ENCODE measurements around the gene H2AZ2.
"Not testable (repeated sequence)": the region's sequence is repeated elsewhere in the genome, so short reads cannot be mapped to it uniquely, and the experiment has no call there.

The H2AZ2 gene

DNA sequence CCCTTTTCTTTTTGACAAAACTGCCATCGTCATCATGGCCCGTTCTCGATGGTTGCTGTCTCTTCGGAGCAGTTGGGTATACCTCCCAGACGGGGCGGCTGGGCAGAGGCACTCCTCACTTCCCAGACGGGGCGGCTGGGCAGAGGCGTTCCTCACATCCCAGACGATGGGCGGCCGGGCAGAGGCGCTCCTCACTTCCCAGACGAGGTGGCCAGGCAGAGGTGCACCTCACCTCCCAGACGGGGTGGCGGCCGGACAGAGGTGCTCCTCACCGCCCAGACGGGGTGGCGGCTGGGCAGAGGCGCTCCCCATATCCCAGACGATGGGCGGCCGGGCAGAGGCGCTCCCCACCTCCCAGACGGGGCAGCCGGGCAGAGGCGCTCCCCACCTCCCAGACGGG, 22.9 kb upstream of the H2AZ2 start:
- not testable (repeated sequence) for DNase-seq (ENCODE audit: low spot score)

GRCh38 chr7:44870336-44870735, 22.4 kb upstream of the H2AZ2 start:
- DNase-seq (ENCODE audit: low spot score): not testable (repeated sequence)

DNA sequence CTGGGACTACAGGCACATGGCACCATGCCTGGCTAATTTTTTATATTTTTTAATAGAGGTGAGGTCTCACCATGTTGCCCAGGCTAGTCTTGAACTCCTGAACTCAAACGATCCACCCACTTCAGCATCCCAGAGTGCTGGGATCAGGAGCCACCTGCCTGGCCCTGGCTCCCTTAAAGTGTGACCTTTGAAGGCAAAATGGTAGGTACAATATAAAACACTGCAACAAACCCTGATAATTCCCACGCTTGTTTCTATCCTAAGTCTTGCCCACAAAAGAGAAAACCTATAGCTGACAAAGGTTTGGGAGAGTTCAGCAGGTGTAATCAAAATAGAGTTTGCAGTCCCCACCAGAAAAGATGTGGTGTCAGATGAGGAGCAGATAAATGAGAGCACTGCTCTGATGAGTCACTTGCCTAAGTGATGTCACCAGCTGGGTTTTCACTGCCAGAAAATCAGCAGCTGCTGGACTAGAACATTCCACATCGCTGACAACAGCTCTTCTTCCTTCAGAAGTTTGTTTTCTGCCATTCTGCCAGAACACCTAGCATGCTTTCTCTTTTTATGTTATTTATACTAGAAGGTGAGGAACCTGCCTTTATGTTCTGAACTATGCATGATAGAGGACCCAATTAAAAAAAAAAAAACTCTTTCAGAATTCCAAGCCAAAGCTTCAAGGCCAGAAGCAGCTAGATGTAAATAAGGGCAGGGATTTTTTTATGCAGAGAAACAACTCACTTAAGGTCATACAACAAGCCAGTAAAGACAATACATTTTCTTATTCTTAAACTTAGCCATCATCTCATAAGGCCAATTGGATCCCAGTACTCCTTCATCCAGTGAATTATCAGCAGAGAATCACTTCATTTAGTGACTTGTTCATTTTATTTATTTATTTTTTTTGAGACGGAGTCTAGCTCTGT, 19.4 kb upstream of the H2AZ2 start:
- DNase-seq (ENCODE audit: low spot score): no peak

GRCh38 chr7:44861949-44862348, 14.1 kb upstream of the H2AZ2 start:
- DNase-seq (ENCODE audit: low spot score): not testable (repeated sequence)

DNA sequence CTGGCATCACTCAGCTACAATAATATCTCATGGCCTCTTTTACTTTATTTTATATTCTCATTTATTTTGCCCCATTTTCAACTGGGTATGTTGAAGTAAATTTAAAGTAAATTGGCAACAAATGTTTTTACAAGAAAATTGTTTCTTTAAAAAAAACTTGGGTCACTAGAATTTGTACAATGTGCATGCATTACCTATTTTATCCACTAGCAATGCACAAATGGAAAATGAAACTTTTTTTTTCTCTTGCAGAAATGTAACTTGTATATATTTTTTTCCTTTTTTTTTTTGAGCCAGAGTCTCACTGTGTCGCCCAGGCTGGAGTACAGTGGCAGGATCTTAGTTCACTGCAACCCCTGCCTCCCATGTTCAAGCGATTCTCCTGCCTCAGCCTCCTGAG, 10.3 kb upstream of the H2AZ2 start:
- DNase-seq (ENCODE audit: low spot score): no peak

GRCh38 chr7:44854644-44855364, 6.9 kb upstream of the H2AZ2 start:
- DNase-seq (ENCODE audit: low spot score): no peak

DNA sequence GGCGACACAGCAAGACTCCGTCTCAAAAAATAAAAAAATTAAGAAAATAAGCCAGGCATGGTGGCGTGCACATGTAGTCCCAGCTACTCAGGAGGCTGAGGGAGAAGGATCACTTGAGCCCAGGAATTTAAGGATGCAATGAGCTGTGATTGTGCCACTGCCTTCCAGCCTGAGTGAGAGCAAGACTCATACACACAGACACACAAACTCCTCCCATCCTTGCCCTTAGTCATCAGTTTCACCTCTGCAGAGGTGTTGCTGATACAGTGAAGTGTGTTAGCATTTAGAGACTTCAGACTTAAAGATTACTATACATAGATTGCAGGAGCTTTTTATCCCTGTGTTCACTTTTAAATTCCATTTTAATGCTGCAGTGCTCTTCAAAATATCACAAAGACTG, 5.5 kb upstream of the H2AZ2 start:
- DNase-seq (ENCODE audit: low spot score): no peak

- DNase-seq (ENCODE audit: low spot score): no peak
Measured at GRCh38 chr7:44852590-44852989, 4.7 kb upstream of the H2AZ2 start.

DNA sequence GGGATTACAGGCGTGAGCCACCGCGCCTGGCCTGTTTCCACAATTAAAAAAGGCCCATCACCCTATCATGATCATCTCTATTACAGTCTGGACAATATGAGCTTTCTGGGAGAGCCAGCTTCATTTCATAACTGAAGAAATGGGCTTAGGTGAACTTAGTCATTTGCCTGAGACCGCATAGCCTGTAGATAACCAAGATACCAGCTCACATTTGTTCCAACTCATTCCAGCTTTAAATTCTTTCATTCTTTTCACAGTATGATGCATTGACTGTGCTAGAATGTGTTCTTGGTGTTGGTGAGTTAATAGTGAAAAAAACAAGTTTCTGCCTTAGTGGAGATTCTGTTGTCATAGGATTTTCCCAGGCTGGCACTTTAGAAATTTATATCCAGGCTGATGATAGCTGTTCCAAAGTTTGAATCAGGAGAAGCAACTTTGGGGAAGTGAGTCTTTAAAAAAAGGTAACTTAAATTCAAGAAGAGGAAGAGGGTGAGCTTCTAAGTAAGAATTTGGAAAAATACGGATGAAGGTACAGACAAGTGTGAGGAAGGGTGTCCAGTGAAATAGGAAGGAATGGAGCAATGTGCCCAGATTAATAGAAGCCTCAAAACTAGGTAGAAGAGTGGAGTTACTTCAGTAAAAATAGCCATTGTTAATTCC, 2.1 kb upstream of the H2AZ2 start:
- no peak for DNase-seq (ENCODE audit: low spot score)

DNA sequence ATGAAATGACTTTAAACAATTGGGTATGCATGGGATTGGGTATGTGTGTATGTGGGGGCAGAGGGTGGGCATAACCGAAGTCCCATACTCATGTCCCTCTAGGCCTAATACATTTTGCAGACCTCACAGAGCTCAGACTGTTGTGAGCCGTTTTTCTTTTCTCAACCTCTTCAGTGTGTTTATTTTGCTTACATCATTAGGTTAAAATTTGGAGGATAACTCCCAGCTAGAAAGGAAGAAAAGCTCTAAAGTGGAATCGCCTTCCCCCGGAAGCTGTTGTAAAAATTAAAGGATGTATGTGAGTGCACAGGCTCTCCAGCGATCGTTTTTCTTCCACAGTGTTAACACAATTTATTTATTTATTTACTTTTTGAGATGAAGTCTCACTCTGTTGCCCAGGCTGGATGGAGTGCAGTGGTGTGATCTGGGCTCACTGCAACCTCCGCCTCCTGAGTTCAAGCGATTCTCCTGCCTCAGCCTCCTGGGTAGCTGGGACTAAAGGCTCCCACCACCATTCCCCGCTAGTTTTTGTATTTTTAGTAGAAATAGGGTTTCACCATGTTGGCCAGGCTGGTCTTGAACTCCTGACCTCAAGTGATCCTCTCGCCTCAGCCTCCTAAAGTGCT, 1.5 kb upstream of the H2AZ2 start:
- no peak for DNase-seq (ENCODE audit: low spot score)

DNA sequence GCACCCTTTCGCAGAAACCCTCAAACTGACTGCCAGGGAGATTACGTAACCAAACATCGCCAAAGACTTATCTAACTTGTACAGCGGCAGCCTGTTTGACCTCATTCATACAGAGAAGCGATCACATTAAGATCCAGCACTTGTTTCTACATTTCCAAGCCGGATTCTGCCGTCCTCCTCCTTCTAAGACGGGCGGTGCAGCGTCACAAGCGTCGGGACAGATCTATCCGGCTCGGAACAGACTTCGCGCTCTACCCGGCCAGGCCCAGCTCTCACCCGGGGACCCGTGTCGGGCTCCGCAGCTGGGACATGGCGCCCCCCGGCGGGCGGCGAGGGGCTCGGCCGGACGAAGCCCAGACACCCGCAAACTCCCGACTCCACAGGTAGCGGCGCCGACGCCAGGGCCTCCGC, 373 bp downstream of the H2AZ2 start:
- DNase-seq (ENCODE audit: low spot score): peak; percentile 90

- DNase-seq (ENCODE audit: low spot score): no peak
Measured at GRCh38 chr7:44846816-44847508, 925 bp downstream of the H2AZ2 start.

- not testable (repeated sequence) for DNase-seq (ENCODE audit: low spot score)
Measured at GRCh38 chr7:44846390-44846789, 1.5 kb downstream of the H2AZ2 start.

DNA sequence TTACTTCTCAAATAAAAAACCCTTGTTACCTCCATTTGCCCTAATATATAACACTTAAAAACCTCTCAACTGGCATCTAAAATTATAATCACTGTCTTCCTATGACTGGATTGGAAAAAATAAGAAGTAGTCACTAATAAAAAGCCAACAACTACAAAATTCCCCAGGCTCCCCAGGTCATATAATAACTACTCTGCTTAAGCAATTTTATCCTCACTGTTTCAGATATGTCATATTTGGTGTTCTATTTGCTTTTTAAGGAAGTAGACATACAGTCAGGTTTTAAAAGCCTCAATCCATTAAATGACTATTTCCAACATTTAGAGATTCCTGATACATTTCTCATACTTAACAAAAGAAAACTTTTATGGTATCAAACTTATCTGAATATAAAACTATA, 2.4 kb downstream of the H2AZ2 start:
- DNase-seq (ENCODE audit: low spot score): no peak

- DNase-seq (ENCODE audit: low spot score): not testable (repeated sequence)
Measured at GRCh38 chr7:44843440-44843839, 4.4 kb downstream of the H2AZ2 start.

DNA sequence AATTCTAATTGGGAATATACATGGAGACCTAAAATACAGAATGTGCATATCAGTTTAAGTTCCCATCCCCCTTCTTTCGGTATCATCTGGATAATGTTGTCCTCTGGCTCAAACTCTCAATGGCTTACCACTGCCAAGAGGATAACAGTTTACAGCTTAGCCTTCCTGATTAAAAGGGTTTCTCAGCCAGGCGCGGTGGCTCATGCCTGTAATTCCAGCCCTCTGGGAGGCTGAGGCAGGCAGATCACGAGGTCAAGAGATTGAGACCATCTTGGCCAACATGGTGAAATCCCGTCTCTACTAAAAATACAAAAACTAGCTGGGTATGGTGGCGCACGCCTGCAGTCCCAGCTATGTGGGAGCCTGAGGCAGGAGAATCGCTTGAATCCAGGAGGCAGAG, 5.2 kb downstream of the H2AZ2 start:
- not testable (repeated sequence) for DNase-seq (ENCODE audit: low spot score)

DNA sequence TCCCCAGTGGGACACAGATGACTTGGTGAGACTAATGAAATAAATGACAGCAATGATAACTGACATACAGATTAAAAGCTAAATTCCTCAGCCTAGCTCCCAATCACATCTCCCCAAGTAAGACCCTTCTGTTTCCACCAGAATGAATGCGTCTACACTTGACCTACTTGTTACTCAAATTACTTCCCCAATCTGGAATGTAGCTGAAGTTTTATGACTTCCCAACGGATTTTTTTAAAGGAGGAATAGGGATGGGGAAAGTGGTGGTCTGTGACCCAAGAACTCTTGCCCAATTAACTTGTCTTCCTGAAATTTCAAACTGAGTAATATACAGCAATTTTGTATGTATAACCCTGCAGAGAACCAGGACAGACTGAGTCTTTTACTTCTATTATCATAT, 9.1 kb downstream of the H2AZ2 start:
- DNase-seq (ENCODE audit: low spot score): no peak

GRCh38 chr7:44827567-44827966, 20.3 kb downstream of the H2AZ2 start:
- no peak for DNase-seq (ENCODE audit: low spot score)

- DNase-seq (ENCODE audit: low spot score): no peak
Measured at GRCh38 chr7:44824894-44825526, 22.9 kb downstream of the H2AZ2 start.

DNA sequence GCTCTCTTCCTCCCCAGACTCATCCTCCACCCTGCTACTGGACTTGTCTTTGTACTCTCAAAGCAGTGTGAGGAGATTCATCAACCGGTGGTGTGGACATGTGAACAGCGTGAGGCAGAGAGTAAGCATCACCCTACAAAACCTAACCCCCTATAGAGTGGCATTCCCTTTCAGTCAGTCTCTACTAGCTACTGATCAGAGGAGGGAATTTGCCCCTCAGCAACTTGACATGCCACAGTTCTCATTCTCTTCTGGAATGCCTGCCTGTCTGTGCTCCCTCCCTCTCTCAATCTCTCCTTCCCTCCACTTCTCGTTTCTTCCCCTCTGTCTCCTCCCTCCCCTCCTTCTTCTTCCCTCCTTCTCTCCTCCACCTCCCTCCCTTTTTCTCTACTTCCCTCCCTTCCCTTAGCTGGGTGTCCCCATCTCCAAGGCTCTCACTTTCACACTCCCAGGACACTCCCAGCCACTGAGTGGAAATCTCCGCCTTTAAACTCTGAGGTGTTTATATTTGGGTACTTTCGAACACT, 24.6 kb downstream of the H2AZ2 start:
- DNase-seq (ENCODE audit: low spot score): no peak

DNA sequence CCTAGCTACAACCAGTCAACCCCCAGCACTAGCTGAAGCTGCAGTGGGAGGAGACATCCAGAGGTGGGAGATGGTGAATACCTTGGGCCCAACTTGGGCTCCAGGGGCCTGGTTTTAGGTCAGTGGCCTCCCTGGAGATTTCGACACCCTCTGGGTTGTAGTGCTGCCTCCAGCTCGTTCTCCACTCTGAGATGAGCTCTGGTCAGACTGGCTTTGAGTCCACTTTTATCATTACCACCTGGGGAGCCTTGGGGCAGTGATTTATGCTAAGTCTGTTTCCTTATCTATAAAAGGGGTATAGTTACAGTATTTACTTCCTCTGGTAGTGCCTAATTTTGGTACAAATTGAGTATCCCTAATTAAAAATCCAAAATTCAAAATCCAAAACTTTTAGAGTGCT, 28.6 kb downstream of the H2AZ2 start:
- DNase-seq (ENCODE audit: low spot score): no peak
